ENCODE measurements around the gene CBLN3.

The CBLN3 gene

GRCh38 chr14:24425704-24426103, 3.8 kb downstream of the CBLN3 start:
- H3K9me3 ChIP-seq (ENCODE audit: low read depth, low read length), result no peaks in the 10 kb centered on the region
- H3K4me3 ChIP-seq, result no peak overlapping the region
- no peak for DNase-seq (ENCODE audit: low read depth, low spot score)
- no peak overlapping the region for H3K27ac ChIP-seq
- TF ChIP-seq POLR2AphosphoS5 (IDR thresholded peaks at IDR 0.05; ENCODE audit: borderline replicate concordance, low read depth, low read length) (no peak), FOXP2 (optimal IDR thresholded peaks at IDR 0.05; ENCODE audit: control extremely low read depth, extremely low read length, insufficient read depth) (no peak), EZH2 (IDR thresholded peaks at IDR 0.05) (no peak)
- H3K9ac ChIP-seq (ENCODE audit: insufficient read length), result no peak overlapping the region
- H3K36me3 ChIP-seq (ENCODE audit: insufficient read depth, low read length), result no peaks in the 10 kb centered on the region

GRCh38 chr14:24422694-24423601, 6.5 kb downstream of the CBLN3 start:
- H3K36me3 ChIP-seq (ENCODE audit: insufficient read depth, low read length), result no peaks in the 10 kb centered on the region
- H3K4me3 ChIP-seq, result no peak overlapping the region
- TF ChIP-seq FOXP2 (optimal IDR thresholded peaks at IDR 0.05; ENCODE audit: control extremely low read depth, extremely low read length, insufficient read depth) (no peak), POLR2AphosphoS5 (IDR thresholded peaks at IDR 0.05; ENCODE audit: borderline replicate concordance, low read depth, low read length) (no peak), EZH2 (IDR thresholded peaks at IDR 0.05) (no peak)
- no peak for DNase-seq (ENCODE audit: low read depth, low spot score)
- no peaks in the 10 kb centered on the region for H3K9me3 ChIP-seq (ENCODE audit: low read depth, low read length)
- H3K27ac ChIP-seq, result no peak overlapping the region
- H3K9ac ChIP-seq (ENCODE audit: insufficient read length), result no peak overlapping the region

- no peak overlapping the region for H3K4me3 ChIP-seq
- no peaks in the 10 kb centered on the region for H3K36me3 ChIP-seq (ENCODE audit: insufficient read depth, low read length)
- no peak for TF ChIP-seq EZH2 (IDR thresholded peaks at IDR 0.05)
- no peak for TF ChIP-seq POLR2AphosphoS5 (IDR thresholded peaks at IDR 0.05; ENCODE audit: borderline replicate concordance, low read depth, low read length)
- TF ChIP-seq FOXP2 (optimal IDR thresholded peaks at IDR 0.05; ENCODE audit: control extremely low read depth, extremely low read length, insufficient read depth), result no peak
- H3K9me3 ChIP-seq (ENCODE audit: low read depth, low read length), result no peaks in the 10 kb centered on the region
- H3K27ac ChIP-seq, result no peak overlapping the region
- H3K9ac ChIP-seq (ENCODE audit: insufficient read length), result no peak overlapping the region
- DNase-seq (ENCODE audit: low read depth, low spot score), result no peak
Observed at GRCh38 chr14:24422261-24422660, 7.2 kb downstream of the CBLN3 start.

GRCh38 chr14:24418492-24418873, 11.0 kb downstream of the CBLN3 start:
- H3K27ac ChIP-seq, result no peak overlapping the region
- H3K9ac ChIP-seq (ENCODE audit: insufficient read length), result no peak overlapping the region
- TF ChIP-seq FOXP2 (optimal IDR thresholded peaks at IDR 0.05; ENCODE audit: control extremely low read depth, extremely low read length, insufficient read depth), result no peak
- TF ChIP-seq POLR2AphosphoS5 (IDR thresholded peaks at IDR 0.05; ENCODE audit: borderline replicate concordance, low read depth, low read length), result no peak
- TF ChIP-seq EZH2 (IDR thresholded peaks at IDR 0.05), result no peak
- H3K9me3 ChIP-seq (ENCODE audit: low read depth, low read length), result no peaks in the 10 kb centered on the region
- peaks cover 4% of the 10 kb centered on the region; the same call in 1 of the 2 replicates for H3K36me3 ChIP-seq (ENCODE audit: insufficient read depth, low read length)
- DNase-seq (ENCODE audit: low read depth, low spot score), result no peak
- H3K4me3 ChIP-seq, result no peak overlapping the region

GRCh38 chr14:24417832-24418491, 11.5 kb downstream of the CBLN3 start:
- no peak for DNase-seq (ENCODE audit: low read depth, low spot score)
- TF ChIP-seq EZH2 (IDR thresholded peaks at IDR 0.05) (no peak), FOXP2 (optimal IDR thresholded peaks at IDR 0.05; ENCODE audit: control extremely low read depth, extremely low read length, insufficient read depth) (no peak), POLR2AphosphoS5 (IDR thresholded peaks at IDR 0.05; ENCODE audit: borderline replicate concordance, low read depth, low read length) (no peak; the same call in 1 of the 2 replicates)
- Histone ChIP-seq H3K9ac (ENCODE audit: insufficient read length) (no peak overlapping the region), H3K9me3 (ENCODE audit: low read depth, low read length) (no peaks in the 10 kb centered on the region), H3K27ac (no peak overlapping the region), H3K36me3 (ENCODE audit: insufficient read depth, low read length) (peaks cover 9% of the 10 kb centered on the region; the same call in 1 of the 2 replicates), H3K4me3 (no peak overlapping the region)

GRCh38 chr14:24416932-24417619, 12.4 kb downstream of the CBLN3 start:
- no peaks in the 10 kb centered on the region for H3K9me3 ChIP-seq (ENCODE audit: low read depth, low read length)
- no peak for TF ChIP-seq POLR2AphosphoS5 (IDR thresholded peaks at IDR 0.05; ENCODE audit: borderline replicate concordance, low read depth, low read length)
- TF ChIP-seq FOXP2 (optimal IDR thresholded peaks at IDR 0.05; ENCODE audit: control extremely low read depth, extremely low read length, insufficient read depth), result no peak
- no peak for TF ChIP-seq EZH2 (IDR thresholded peaks at IDR 0.05)
- no peak overlapping the region for H3K4me3 ChIP-seq
- peaks cover 15% of the 10 kb centered on the region for H3K36me3 ChIP-seq (ENCODE audit: insufficient read depth, low read length)
- no peak overlapping the region for H3K27ac ChIP-seq
- H3K9ac ChIP-seq (ENCODE audit: insufficient read length), result no peak overlapping the region
- DNase-seq (ENCODE audit: low read depth, low spot score), result no peak

- H3K9ac ChIP-seq (ENCODE audit: insufficient read length), result no peak overlapping the region
Observed at GRCh38 chr14:24416254-24416931, 13.1 kb downstream of the CBLN3 start.

More at GRCh38 chr14:24416254-24416931, 13.1 kb downstream of the CBLN3 start:
- Histone ChIP-seq H3K4me3 (no peak overlapping the region), H3K27ac (no peak overlapping the region), H3K36me3 (ENCODE audit: insufficient read depth, low read length) (peaks cover 15% of the 10 kb centered on the region), H3K9me3 (ENCODE audit: low read depth, low read length) (no peaks in the 10 kb centered on the region)
- TF ChIP-seq FOXP2 (optimal IDR thresholded peaks at IDR 0.05; ENCODE audit: control extremely low read depth, extremely low read length, insufficient read depth), result no peak
- no peak for TF ChIP-seq POLR2AphosphoS5 (IDR thresholded peaks at IDR 0.05; ENCODE audit: borderline replicate concordance, low read depth, low read length)
- no peak for TF ChIP-seq EZH2 (IDR thresholded peaks at IDR 0.05)
- DNase-seq (ENCODE audit: low read depth, low spot score), result no peak

Measured in SK-N-MC (cell line).